ENCODE measurements around the gene VIM.

VIM gene

DNA sequence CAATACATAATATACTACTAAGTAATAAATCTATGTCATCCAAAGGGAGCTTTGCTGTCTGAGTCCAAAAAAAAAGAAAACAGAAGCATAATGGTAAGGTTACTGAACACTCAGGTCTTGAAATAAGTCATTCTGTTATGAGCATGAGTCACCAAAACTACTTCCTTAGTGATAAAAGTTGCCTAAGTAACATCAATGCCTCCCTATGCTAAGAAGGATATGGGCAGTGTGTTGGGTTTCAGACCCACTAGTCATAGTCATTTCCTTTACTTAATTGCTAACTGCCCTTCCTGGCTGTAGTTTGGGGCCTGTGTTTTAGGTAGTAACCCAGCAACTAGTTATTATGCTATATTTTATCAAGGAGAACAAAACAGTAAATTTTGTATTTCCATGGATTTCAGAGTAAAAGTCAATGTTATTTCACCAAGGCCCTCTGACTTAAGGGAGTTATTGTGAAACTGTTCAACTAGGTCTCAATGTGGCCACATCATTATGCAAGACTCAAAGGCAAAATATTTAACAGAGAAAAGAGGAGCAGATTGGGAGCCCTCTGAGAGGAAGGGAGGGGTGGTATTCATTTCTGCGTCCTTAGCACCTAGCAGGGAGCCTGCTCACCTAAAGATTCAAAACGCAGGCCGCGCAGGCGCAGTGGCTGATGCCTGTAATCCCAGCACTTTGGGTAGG is 11.7 kb upstream of the VIM start (continued):
- TF ChIP-seq, protein P1, sequence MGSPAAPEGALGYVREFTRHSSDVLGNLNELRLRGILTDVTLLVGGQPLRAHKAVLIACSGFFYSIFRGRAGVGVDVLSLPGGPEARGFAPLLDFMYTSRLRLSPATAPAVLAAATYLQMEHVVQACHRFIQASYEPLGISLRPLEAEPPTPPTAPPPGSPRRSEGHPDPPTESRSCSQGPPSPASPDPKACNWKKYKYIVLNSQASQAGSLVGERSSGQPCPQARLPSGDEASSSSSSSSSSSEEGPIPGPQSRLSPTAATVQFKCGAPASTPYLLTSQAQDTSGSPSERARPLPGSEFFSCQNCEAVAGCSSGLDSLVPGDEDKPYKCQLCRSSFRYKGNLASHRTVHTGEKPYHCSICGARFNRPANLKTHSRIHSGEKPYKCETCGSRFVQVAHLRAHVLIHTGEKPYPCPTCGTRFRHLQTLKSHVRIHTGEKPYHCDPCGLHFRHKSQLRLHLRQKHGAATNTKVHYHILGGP (tag by site-specific recombination; IDR thresholded peaks at IDR 0.05), result no peak
- TF ChIP-seq HOXD13 (CRISPR knock-in tag; IDR thresholded peaks at IDR 0.05; ENCODE audit: borderline replicate concordance) (no peak), KLF8 (tag by site-specific recombination; IDR thresholded peaks at IDR 0.05) (0 out of 2 replicates have a peak, but pooled peaks have one; percentile 27)
- TF ChIP-seq, protein P2, sequence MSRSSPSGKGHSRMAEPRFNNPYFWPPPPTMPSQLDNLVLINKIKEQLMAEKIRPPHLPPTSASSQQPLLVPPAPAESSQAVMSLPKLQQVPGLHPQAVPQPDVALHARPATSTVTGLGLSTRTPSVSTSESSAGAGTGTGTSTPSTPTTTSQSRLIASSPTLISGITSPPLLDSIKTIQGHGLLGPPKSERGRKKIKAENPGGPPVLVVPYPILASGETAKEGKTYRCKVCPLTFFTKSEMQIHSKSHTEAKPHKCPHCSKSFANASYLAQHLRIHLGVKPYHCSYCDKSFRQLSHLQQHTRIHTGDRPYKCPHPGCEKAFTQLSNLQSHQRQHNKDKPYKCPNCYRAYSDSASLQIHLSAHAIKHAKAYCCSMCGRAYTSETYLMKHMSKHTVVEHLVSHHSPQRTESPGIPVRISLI (tag by site-specific recombination; IDR thresholded peaks at IDR 0.05), result peak; percentile 80; the same call in 1 of the 2 replicates

DNA sequence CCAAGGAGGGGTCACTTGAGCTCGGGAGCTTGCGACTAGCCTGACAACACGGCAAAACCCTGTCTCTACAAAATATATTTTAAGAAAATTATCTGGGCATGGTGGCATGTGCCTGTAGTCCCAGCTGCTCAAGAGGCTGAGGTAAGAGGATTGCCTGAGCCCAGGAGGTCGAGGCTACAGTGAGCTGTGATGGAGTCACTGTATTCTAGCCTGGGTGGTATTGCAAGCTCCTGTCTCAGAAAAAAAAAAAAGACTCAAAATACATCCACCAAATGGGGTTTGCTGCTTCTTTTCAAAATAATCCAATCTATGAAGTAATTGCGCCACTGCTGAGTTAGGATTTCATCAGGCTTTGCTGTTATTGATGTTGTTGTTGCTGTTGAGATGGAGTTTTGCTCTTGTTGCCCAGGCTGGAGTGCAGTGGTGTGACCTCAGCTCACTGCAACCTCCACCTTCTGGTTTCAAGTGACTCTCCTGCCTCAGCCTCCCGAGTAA is 11.1 kb upstream of the VIM start:
- no peak overlapping the region for H3K4me3 ChIP-seq (ENCODE audit: low read depth, low read length)
- POLR2A ChIA-PET, result interaction anchor here (2.4 kb wide), 1 partner anchor 13 kb away, joined by 17 read pairs; no protein-coding TSS in a partner anchor
- H3K4me1 ChIP-seq (ENCODE audit: control insufficient read depth, insufficient read depth, low read length), result peaks cover 8% of the 10 kb centered on the region

DNA sequence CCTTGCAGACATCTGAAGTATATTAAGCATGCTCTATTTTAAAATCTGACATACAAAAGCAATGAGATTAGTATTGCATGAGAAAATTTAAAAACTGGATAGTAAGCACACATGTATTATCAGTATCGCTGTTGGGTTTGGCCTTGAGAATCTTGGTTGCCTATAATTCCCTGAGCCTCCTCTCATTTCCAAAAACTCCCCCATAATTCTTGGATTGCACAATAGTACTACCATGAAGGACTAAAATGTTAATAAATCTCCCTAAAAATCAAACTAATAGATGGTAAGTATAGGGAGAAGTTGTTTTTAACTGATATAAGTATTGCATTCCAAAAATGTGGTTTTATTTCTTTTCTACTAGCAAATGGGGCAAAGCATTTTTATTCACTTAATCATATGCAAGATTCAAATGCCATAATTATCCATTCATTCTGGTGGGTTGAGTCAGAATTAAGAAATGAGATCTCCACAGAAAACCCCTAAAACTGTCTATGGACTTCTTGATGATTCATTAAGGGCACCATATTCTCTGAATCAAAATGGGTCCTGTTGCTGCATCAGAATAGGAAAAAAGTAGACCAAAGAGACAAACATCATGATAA is 10.3 kb upstream of the VIM start:
- Histone ChIP-seq H3K4me1 (ENCODE audit: control insufficient read depth, insufficient read depth, low read length) (peaks cover 8% of the 10 kb centered on the region), H3K4me3 (ENCODE audit: low read depth, low read length) (no peak overlapping the region), H3K36me3 (ENCODE audit: control insufficient read depth in 2 of 2, insufficient read depth in 1 of 2, low read length in 2 of 2) (no peaks in the 10 kb centered on the region), H3K9me3 (ENCODE audit: control insufficient read depth, insufficient read depth, low read depth, low read length) (no peaks in the 10 kb centered on the region), H3K27ac (ENCODE audit: extremely low read depth, low read depth, low read length) (no peak overlapping the region)
- ChIA-PET POLR2A (no interaction called here), CTCF (no interaction called here)
- TF ChIP-seq YY1 (tag by site-specific recombination; IDR thresholded peaks at IDR 0.05) (no peak), ZNF571 (tag by site-specific recombination; IDR thresholded peaks at IDR 0.05) (no peak), TSHZ1 (tag by site-specific recombination; IDR thresholded peaks at IDR 0.05; ENCODE audit: borderline replicate concordance) (no peak), GLI2 (tag by site-specific recombination; IDR thresholded peaks at IDR 0.05; ENCODE audit: borderline replicate concordance, low read depth) (no peak), ZNF350 (tag by site-specific recombination; IDR thresholded peaks at IDR 0.05) (no peak), ZBTB48 (tag by site-specific recombination; IDR thresholded peaks at IDR 0.05) (no peak), ZNF837 (tag by site-specific recombination; IDR thresholded peaks at IDR 0.05) (no peak), ZFP41 (tag by site-specific recombination; IDR thresholded peaks at IDR 0.05; ENCODE audit: borderline replicate concordance) (no peak), SP2 (tag by site-specific recombination; IDR thresholded peaks at IDR 0.05) (no peak), ZIC2 (tag by site-specific recombination; IDR thresholded peaks at IDR 0.05) (no peak), ZBTB8A (tag by site-specific recombination; IDR thresholded peaks at IDR 0.05) (no peak), REPIN1 (tag by site-specific recombination; IDR thresholded peaks at IDR 0.05; ENCODE audit: low read depth) (no peak), ZNF707 (tag by site-specific recombination; IDR thresholded peaks at IDR 0.05) (no peak)
- TF ChIP-seq, protein P2 (tag by site-specific recombination; IDR thresholded peaks at IDR 0.05), result no peak

More for the DNA sequence above, 11.1 kb upstream of the VIM start:
- no peaks in the 10 kb centered on the region for H3K9me3 ChIP-seq (ENCODE audit: control insufficient read depth, insufficient read depth, low read depth, low read length)
- no peak overlapping the region for H3K27ac ChIP-seq (ENCODE audit: extremely low read depth, low read depth, low read length)
- no peaks in the 10 kb centered on the region for H3K36me3 ChIP-seq (ENCODE audit: control insufficient read depth in 2 of 2, insufficient read depth in 1 of 2, low read length in 2 of 2)
- TF ChIP-seq ZNF843 (tag by site-specific recombination; IDR thresholded peaks at IDR 0.05) (no peak), MZF1 (tag by site-specific recombination; IDR thresholded peaks at IDR 0.05; ENCODE audit: borderline replicate concordance) (no peak), ZXDB (tag by site-specific recombination; IDR thresholded peaks at IDR 0.05) (no peak), ZNF239 (tag by site-specific recombination; IDR thresholded peaks at IDR 0.05) (no peak), ZNF654 (tag by site-specific recombination; IDR thresholded peaks at IDR 0.05; ENCODE audit: low read depth) (no peak), ZNF837 (tag by site-specific recombination; IDR thresholded peaks at IDR 0.05) (no peak), ZNF639 (tag by site-specific recombination; IDR thresholded peaks at IDR 0.05) (no peak), HOXC10 (CRISPR knock-in tag; IDR thresholded peaks at IDR 0.05) (no peak), ZNF544 (tag by site-specific recombination; IDR thresholded peaks at IDR 0.05) (no peak), ZNF791 (tag by site-specific recombination; IDR thresholded peaks at IDR 0.05) (no peak), ZNF658 (tag by site-specific recombination; IDR thresholded peaks at IDR 0.05) (no peak)
- CTCF ChIA-PET, result no interaction called here

Data from HEK293 (cell line).